GM12865 (cell line): ENCODE data around the gene MYO1A.
"Not testable (repeated sequence)": the region's sequence is repeated elsewhere in the genome, so short reads cannot be mapped to it uniquely, and the experiment has no call there.

Source experiments
- DNase-seq: peaks from one replicate; pipeline ENCODE4 v3.0.0; 2010; ENCODE audit warnings: low read depth
- H3K4me3 ChIP-seq: 2 replicates; pipeline ENCODE4 v1.5.1; 2011; ENCODE audit warnings: mild to moderate bottlenecking, low read depth, low read length, control low read depth
- TF ChIP-seq, protein P1 (sequence below): IDR thresholded peaks from 2 replicates; pipeline ENCODE4 v1.5.1; 2011; ENCODE audit warnings: low read length, control low read depth, low read depth, inconsistent platforms; ENCODE audit not compliant: insufficient read depth; ENCODE audit errors: missing control alignments

Gene MYO1A

DNA sequence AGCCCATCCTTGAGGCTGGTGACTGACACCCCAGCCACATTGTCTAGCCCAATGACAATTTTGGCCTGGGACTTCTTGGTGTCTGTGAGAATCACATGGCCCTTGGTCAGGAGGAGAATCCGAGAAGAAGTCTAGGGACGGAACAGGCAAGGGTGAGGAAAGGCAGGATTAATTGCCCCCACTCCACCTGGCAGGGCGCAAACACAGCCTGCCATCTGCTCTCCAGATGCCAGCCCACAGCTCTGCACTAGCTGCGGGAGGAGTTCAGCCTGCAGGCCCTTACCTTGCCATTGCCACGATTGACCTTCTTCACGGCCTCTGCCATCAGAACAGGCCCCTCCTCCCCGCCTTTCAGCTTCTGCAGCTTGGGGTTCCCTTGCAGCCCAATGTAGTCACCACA lies 20.5 kb downstream of the MYO1A start:
- no peak for DNase-seq
- TF ChIP-seq, protein P1, sequence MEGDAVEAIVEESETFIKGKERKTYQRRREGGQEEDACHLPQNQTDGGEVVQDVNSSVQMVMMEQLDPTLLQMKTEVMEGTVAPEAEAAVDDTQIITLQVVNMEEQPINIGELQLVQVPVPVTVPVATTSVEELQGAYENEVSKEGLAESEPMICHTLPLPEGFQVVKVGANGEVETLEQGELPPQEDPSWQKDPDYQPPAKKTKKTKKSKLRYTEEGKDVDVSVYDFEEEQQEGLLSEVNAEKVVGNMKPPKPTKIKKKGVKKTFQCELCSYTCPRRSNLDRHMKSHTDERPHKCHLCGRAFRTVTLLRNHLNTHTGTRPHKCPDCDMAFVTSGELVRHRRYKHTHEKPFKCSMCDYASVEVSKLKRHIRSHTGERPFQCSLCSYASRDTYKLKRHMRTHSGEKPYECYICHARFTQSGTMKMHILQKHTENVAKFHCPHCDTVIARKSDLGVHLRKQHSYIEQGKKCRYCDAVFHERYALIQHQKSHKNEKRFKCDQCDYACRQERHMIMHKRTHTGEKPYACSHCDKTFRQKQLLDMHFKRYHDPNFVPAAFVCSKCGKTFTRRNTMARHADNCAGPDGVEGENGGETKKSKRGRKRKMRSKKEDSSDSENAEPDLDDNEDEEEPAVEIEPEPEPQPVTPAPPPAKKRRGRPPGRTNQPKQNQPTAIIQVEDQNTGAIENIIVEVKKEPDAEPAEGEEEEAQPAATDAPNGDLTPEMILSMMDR: no peak
- H3K4me3 ChIP-seq: no peak overlapping the region

DNA sequence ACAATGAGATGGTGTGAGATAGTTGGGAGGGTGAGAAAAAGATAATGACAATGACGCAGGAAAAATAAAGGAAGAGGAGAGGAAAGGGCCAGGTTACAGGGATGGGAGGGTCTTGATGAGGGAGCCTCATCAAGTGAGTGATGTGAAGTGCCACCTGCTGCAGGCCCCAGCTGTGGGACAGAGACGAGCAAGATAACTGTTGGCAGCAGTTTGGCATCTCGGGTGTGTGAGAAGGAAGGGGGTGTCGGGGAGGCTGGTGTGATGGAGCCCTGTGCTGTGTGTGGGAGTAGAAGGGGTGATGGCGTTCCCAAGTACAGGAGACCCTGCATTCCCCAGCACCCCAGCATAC lies 22.1 kb downstream of the MYO1A start:
- TF ChIP-seq, protein P1: no peak
- no peak overlapping the region for H3K4me3 ChIP-seq
- no peak for DNase-seq

DNA sequence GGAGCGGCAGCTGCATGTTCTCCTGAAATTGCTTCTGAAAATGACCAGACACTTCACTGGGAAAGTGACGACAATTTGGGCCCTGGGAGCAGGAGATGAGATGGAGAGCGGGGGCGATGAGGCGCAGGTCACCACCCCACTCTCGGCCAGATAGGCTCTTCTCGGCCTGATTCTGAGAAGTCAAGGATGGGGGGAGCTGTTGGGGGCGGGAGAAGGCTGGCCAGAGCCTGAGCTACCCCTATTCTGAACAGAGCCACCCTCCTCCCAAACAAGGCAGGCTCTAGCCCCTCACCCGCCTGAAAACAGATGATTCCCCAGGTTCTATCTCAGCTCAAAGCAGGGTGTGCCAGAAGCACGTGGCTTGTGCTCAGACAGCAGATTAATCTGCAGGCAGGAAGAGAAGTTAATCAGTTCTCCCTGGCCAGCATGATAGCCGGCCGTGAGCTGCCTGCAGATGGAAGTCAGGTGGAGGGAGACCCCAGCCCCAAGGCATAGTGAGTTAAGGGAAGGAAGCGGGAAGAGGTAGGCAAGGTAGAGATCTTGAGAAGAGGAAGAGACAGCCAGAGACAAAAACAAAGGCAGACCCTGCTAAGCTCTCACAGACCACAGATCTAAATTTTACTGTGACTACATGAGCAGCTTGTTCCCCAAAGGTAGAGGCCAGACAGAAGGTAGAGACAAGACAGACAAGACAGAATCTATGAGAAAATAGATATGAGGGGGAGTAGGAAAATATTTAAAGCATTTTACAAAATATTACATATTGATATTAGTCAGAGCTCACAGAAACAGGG lies 22.7 kb downstream of the MYO1A start:
- no peak overlapping the region for H3K4me3 ChIP-seq
- TF ChIP-seq, protein P1: no peak
- DNase-seq: no peak

DNA sequence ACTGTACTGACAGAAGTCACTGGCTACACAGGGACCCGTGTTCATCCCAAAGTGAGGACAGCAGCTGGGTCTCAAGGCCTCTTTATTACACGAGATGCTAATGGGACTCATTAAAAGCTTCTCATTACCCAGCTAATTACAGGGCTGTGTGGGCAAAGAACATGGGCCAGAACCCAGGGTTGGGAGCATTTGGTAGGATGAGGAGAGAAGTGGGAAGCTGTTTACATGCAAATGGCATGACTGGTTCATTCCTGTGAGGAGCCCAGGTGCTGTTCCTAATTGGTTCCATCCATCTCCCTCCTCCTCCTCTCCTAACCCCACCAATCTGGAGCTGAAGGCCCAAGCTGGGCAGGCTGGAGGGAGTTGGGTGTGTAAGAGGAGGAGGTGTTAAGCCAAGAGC lies 24.7 kb downstream of the MYO1A start:
- TF ChIP-seq, protein P1: no peak
- no peak overlapping the region for H3K4me3 ChIP-seq
- no peak for DNase-seq

DNA sequence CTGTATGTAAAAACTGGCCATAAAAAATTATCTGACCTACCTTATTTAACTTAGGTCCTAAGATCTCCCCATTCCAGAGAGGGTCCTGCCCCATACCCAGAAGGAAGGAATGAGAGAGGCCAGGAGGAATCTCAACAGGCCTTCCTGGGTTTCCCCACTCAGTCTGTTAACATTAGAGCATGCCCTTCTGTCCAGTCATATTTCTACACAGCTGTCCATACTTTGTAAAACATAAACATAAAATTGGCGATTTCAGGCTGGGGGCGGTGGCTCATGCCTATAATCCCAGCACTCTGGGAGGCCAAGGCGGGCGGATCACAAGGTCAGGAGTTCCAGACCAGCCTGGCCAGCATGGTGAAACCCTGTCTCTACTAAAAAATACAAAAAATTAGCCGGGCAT lies 27.6 kb downstream of the MYO1A start:
- not testable (repeated sequence) for DNase-seq, H3K4me3 ChIP-seq

DNA sequence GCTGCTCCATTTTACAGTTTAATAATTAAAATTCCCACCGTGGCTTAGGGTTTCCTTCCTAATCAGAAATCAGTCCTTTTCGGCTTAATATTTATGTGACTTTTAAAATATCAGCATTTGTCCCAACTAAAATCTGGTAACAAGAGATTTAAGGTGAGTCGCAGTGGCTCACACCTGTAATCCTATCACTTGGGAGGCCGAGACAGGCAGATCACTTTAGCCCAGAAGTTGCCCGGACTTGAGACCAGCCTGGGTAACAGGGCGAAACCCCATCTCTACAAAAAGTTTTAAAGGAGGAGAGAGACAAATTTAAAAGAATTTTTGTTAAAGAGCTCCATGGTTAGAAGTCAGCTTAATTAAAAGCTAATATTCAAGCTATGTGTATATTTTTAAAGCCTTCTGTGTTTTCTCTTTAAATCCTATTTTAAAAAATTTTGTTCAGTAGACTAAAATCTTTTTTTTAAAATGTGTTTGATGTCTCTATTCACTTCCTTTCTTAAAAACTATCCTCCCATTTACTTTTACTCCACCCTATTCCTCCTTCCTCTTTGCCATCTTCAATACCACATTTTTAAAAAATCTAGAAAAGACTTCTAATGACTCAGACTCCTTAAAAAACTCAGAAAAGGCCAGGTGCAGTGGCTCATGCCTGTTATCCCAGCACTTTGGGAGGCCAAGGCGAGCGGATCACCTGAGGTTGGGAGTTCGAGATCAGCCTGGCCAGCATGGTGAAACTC lies 29.8 kb downstream of the MYO1A start:
- TF ChIP-seq, protein P1: no peak
- H3K4me3 ChIP-seq: no peak overlapping the region
- DNase-seq: no peak

DNA sequence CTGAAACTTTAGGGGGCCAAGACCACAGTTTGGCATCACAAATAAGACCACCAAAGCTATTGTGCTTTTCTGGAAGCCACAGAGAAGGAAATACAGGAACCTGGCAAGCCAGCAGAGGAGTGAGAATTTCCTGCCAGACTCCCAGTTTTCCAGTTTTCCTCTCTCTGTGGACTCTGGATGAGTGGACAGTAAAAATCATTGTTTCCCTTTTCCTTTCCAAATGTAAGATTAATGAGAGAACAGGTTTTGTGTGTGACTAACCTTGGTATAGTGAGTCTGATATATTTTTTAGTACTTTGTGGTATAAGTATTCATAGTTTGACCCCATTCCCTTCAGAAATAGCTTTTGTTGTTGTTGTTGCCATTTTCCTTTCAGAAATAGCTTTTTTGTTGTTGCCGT lies 31.0 kb downstream of the MYO1A start:
- DNase-seq: no peak
- TF ChIP-seq, protein P1: no peak
- no peak overlapping the region for H3K4me3 ChIP-seq

DNA sequence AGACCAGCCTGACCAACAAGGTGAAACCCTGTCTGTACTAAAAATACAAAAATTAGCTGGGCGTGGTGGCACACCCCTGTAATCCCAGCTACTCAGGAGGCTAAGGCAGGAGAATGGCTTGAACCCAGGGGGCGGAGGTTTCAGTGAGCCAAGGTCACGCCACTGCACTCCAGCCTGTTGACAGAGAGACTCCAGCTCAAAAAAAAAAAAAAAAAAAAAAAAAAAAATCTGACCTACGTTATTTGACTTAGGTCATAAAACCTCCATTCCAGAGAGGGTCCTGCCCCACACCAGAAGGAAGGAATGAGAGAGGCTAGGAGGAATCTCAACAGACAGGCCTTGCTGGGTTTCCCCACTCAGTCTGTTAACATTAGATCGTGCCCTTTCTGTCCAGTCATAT lies 31.6 kb downstream of the MYO1A start:
- not testable (repeated sequence) for H3K4me3 ChIP-seq, DNase-seq
